Activated CD4-positive, CD25-positive, alpha-beta regulatory T cell treated with anti-CD3 and anti-CD28 coated beads, Interleukin-2, amount 50 U/mL, for 16 hours (primary cell): ENCODE results near the gene ADD1.

Experiments used
- DNase-seq: peaks from one replicate; pipeline ENCODE4 v3.0.0-alpha.2; 2020; ENCODE audit warnings: low read depth, low spot score

Gene ADD1

GRCh38 chr4:2843263-2843940 is at the start of gene ADD1:
Gene ADD1, plus strand, starts transcription at chr4:2843844. Its CDS starts 32,072 bp downstream, at chr4:2875916.
- DNase-seq: peak; percentile 87

GRCh38 chr4:2794486-2795299 is 49.0 kb upstream of the ADD1 start:
- DNase-seq: no peak

- no peak for DNase-seq
Measured at GRCh38 chr4:2795300-2795892, 48.2 kb upstream of the ADD1 start.

- DNase-seq: no peak
Measured at GRCh38 chr4:2795893-2796848, 47.5 kb upstream of the ADD1 start.

GRCh38 chr4:2796849-2797544 is 46.6 kb upstream of the ADD1 start:
- no peak for DNase-seq

GRCh38 chr4:2797545-2798305 is 45.9 kb upstream of the ADD1 start:
- DNase-seq: no peak

- no peak for DNase-seq
Measured at GRCh38 chr4:2798399-2799223, 45.0 kb upstream of the ADD1 start.

- no peak for DNase-seq
Measured at GRCh38 chr4:2799224-2799911, 44.3 kb upstream of the ADD1 start.

- DNase-seq: no peak
Measured at GRCh38 chr4:2799971-2800690, 43.5 kb upstream of the ADD1 start.

- DNase-seq: no peak
Measured at GRCh38 chr4:2800691-2801596, 42.7 kb upstream of the ADD1 start.

GRCh38 chr4:2802618-2803531 is 40.8 kb upstream of the ADD1 start:
- DNase-seq: no peak

- no peak for DNase-seq
Measured at GRCh38 chr4:2803624-2804448, 39.8 kb upstream of the ADD1 start.

- no peak for DNase-seq
Measured at GRCh38 chr4:2804449-2804972, 39.1 kb upstream of the ADD1 start.

GRCh38 chr4:2804973-2805501 is 38.6 kb upstream of the ADD1 start:
- DNase-seq: no peak
